HL-60 (cell line): ENCODE results near the gene NEUROD2.

Source experiments
- CTCF ChIP-seq: IDR thresholded peaks from one replicate; pipeline ENCODE4 v1.5.1; 2011; ENCODE audit warnings: low read length, control low read depth, inconsistent platforms; ENCODE audit not compliant: insufficient read depth
- REST ChIP-seq: IDR thresholded peaks from 2 replicates; pipeline ENCODE4 v1.6.1; 2012; ENCODE audit warnings: low read depth; ENCODE audit not compliant: insufficient replicate concordance

GRCh38 chr17:39579318-39580081 lies 28.2 kb downstream of the NEUROD2 start:
- TF ChIP-seq CTCF = no peak
- TF ChIP-seq REST = no peak
